LNCAP (cell line): ENCODE measurements around the gene NIP7.

ENCODE experiments used
- TF ChIP-seq, protein P1 (sequence below): fragments of 450-650 bp; IDR thresholded peaks from 2 replicates; pipeline ENCODE4 v1.5.1; 2017; ENCODE audit warnings: mild to moderate bottlenecking

NIP7 gene

GRCh38 chr16:69326172-69326873 is 13.2 kb upstream of the NIP7 start:
- TF ChIP-seq, protein P1, sequence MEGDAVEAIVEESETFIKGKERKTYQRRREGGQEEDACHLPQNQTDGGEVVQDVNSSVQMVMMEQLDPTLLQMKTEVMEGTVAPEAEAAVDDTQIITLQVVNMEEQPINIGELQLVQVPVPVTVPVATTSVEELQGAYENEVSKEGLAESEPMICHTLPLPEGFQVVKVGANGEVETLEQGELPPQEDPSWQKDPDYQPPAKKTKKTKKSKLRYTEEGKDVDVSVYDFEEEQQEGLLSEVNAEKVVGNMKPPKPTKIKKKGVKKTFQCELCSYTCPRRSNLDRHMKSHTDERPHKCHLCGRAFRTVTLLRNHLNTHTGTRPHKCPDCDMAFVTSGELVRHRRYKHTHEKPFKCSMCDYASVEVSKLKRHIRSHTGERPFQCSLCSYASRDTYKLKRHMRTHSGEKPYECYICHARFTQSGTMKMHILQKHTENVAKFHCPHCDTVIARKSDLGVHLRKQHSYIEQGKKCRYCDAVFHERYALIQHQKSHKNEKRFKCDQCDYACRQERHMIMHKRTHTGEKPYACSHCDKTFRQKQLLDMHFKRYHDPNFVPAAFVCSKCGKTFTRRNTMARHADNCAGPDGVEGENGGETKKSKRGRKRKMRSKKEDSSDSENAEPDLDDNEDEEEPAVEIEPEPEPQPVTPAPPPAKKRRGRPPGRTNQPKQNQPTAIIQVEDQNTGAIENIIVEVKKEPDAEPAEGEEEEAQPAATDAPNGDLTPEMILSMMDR, result no peak

DNA sequence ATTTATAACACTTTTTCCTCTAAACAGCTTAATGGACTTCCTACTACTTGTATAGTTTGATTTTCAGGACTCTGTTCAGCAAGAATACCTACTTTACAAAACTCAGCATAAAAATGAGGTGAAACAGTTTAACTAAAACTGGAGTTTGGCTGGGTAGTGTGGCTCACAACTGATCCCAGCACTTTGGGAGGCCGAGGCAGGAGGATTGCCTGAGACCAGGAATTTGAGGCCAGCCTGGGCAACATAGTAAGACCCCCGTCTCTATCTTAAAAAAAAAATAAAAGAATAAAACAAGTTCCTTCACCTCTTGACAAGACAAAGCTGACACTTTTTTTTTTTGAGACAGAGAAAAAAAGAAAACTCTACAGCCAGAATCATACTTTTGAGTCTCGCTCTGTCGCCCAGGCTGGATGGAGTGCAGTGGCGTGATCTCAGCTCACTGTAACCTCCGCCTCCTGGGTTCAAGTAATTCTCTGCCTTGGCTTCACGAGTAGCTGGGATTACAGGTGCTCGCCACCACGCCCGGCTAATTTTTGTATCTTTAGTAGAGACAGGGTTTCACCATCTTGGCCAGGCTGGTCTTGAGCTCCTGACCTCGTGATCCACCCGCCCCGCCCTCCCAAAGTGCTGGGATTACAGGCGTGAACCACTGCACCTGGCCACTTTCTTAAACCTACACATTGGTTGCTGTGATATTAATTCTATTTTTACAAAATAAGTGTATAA is 11.8 kb upstream of the NIP7 start:
- TF ChIP-seq, protein P1, result no peak

- TF ChIP-seq, protein P1, result no peak
Observed at GRCh38 chr16:69328854-69329316, 10.7 kb upstream of the NIP7 start.

GRCh38 chr16:69329369-69330285 is 9.9 kb upstream of the NIP7 start:
- TF ChIP-seq, protein P1, result no peak

GRCh38 chr16:69330286-69331109 is 9.1 kb upstream of the NIP7 start, which contains the start of gene PDF:
TSS of gene PDF (minus strand) at chr16:69330588. CDS start at chr16:69330570, 18 bp downstream.
- TF ChIP-seq, protein P1, result no peak

DNA sequence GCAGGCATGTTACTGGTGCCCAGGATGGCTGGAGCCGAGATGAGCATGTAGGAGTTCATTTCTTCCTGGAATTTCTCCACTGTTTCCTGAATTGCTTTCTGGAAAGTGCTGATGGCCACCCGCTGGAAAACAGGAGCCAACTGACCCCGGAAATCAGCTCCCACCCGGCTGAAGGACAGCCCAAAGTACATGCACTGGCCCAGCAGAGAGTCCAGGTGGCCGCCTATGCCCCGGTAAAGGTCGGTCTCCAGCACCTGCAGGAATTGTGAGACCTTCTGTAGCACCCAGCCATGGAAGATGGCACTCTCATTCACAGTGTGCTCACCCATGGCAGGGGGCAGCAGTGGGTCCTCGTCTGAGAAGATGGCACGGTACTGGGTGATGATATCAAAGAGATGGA is 4.9 kb upstream of the NIP7 start:
- TF ChIP-seq, protein P1, result no peak
